IMR-90 (cell line): ENCODE results near the gene CABCOCO1. TPM values are rescaled to one million over a fixed set of nuclear protein-coding genes. Genes with fewer than 3 reads are reported as not detected.

ENCODE experiments used
- ATAC-seq: fragments of 200-7000 bp; cut with Tn5 transposase; 2 replicates; pipeline ENCODE4 v1.9.1; 2020; ENCODE audit warnings: low read depth, mild to moderate bottlenecking, moderate library complexity
- BruUV-seq: library from RNA; stranded (reverse); fragments of 400-500 nt; replicated peaks from 2 replicates; lab custom pipeline; 2021; lab: Mats Ljungman, UMichigan
- CTCF ChIA-PET: fragments of 300-600 bp; formaldehyde crosslinking; extraction: SDS; loops from one replicate; lab custom pipeline; 2021; ENCODE audit warnings: antibody characterized with exemption; lab: Yijun Ruan, JAX
- POLR2A ChIA-PET: fragments of 300-600 bp; sonication (Branson Sonifier 250); formaldehyde crosslinking; loops from one replicate; lab custom pipeline; 2022; ENCODE audit warnings: antibody characterized with exemption; ENCODE audit not compliant: unreplicated experiment; lab: Charles Lee
- DNase-seq: peaks from one replicate; pipeline ENCODE4 v3.0.0; 2013
- H2AFZ ChIP-seq: replicated peaks from 2 replicates; pipeline ENCODE3; 2013; ENCODE audit warnings: low read length, mild to moderate bottlenecking; ENCODE audit not compliant: poor library complexity
- H2AK5ac ChIP-seq: 2 replicates; pipeline ENCODE4 v1.6.1; 2013; ENCODE audit warnings: low read depth, low read length, inconsistent platforms
- H2AK9ac ChIP-seq: replicated peaks from 2 replicates; pipeline ENCODE3; 2013; ENCODE audit warnings: mild to moderate bottlenecking, low read depth, low read length, moderate library complexity; ENCODE audit not compliant: poor library complexity
- H2BK120ac ChIP-seq: 2 replicates; pipeline ENCODE4 v1.6.1; 2013; ENCODE audit warnings: low read depth, low read length, inconsistent platforms
- H2BK15ac ChIP-seq: 3 replicates; pipeline ENCODE4 v1.6.1; 2013; ENCODE audit warnings: low read depth, low read length, inconsistent platforms
- H2BK20ac ChIP-seq: 2 replicates; pipeline ENCODE4 v1.6.1; 2013; ENCODE audit warnings: low read depth, mild to moderate bottlenecking, inconsistent platforms, low read length, moderate library complexity
- H2BK5ac ChIP-seq: 2 replicates; pipeline ENCODE4 v1.6.1; 2013; ENCODE audit warnings: mild to moderate bottlenecking, low read depth, low read length, inconsistent platforms; ENCODE audit not compliant: poor library complexity, severe bottlenecking
- H3K14ac ChIP-seq: replicated peaks from 2 replicates; pipeline ENCODE4 v1.6.1; 2013; ENCODE audit warnings: low read depth, low read length, inconsistent platforms
- H3K18ac ChIP-seq: 2 replicates; pipeline ENCODE4 v1.6.1; 2013; ENCODE audit warnings: low read depth, low read length, control low read depth
- H3K23ac ChIP-seq: 2 replicates; pipeline ENCODE4 v1.6.1; 2013; ENCODE audit warnings: low read depth, low read length, inconsistent platforms
- H3K27ac ChIP-seq: 2 replicates; pipeline ENCODE4 v1.5.1; 2013; ENCODE audit warnings: mild to moderate bottlenecking, control low read depth, low read length; ENCODE audit not compliant: insufficient read depth
- H3K27me3 ChIP-seq: 2 replicates; pipeline ENCODE4 v1.6.1; 2013; ENCODE audit warnings: low read length; ENCODE audit not compliant: control insufficient read depth, insufficient read depth
- H3K36me3 ChIP-seq: 2 replicates; pipeline ENCODE4 v1.6.1; 2013; ENCODE audit warnings: low read length, mixed read lengths; ENCODE audit not compliant: control insufficient read depth, insufficient read depth
- H3K4ac ChIP-seq: 2 replicates; pipeline ENCODE4 v1.6.1; 2013; ENCODE audit warnings: low read depth, low read length, inconsistent platforms
- H3K4me1 ChIP-seq: 2 replicates; pipeline ENCODE4 v1.6.1; 2013; ENCODE audit warnings: low read length, mixed read lengths; ENCODE audit not compliant: control insufficient read depth, insufficient read depth
- H3K4me2 ChIP-seq: 2 replicates; pipeline ENCODE4 v1.6.1; 2013; ENCODE audit warnings: low read depth, mild to moderate bottlenecking, control low read depth, low read length, moderate library complexity
- H3K4me3 ChIP-seq: 2 replicates; pipeline ENCODE4 v1.5.1; 2013; ENCODE audit warnings: low read depth, mild to moderate bottlenecking, control low read depth, low read length, moderate library complexity; ENCODE audit not compliant: insufficient read depth
- H3K56ac ChIP-seq: 2 replicates; pipeline ENCODE4 v1.6.1; 2013; ENCODE audit warnings: low read length, inconsistent platforms; ENCODE audit not compliant: insufficient read depth; ENCODE audit errors: extremely low read depth
- H3K79me1 ChIP-seq, 2 experiments: 2 replicates each; pipeline ENCODE4 v1.6.1; 2013; ENCODE audit warnings: low read length in 2 of 2, inconsistent platforms in 1 of 2, low read depth in 1 of 2
- H3K9ac ChIP-seq: 2 replicates; pipeline ENCODE4 v1.6.1; 2013; ENCODE audit warnings: low read depth, low read length, control low read depth
- H3K9me1 ChIP-seq: 2 replicates; pipeline ENCODE4 v1.6.1; 2013; ENCODE audit warnings: low read length, inconsistent platforms; ENCODE audit not compliant: insufficient read depth
- H3K9me3 ChIP-seq: 2 replicates; pipeline ENCODE4 v1.6.1; 2013; ENCODE audit warnings: low read length; ENCODE audit not compliant: control insufficient read depth, insufficient read depth
- H4K20me1 ChIP-seq: 2 replicates; pipeline ENCODE4 v1.6.1; 2013; ENCODE audit warnings: low read length, inconsistent platforms; ENCODE audit not compliant: insufficient read depth
- H4K5ac ChIP-seq: 2 replicates; pipeline ENCODE4 v1.6.1; 2013; ENCODE audit warnings: mild to moderate bottlenecking, low read depth, low read length, control low read depth
- H4K8ac ChIP-seq, 2 experiments: 2 replicates each; pipeline ENCODE4 v1.6.1; 2013; ENCODE audit warnings: low read depth in 2 of 2, low read length in 2 of 2, control low read depth in 1 of 2, inconsistent platforms in 1 of 2
- H4K91ac ChIP-seq: 2 replicates; pipeline ENCODE4 v1.6.1; 2013; ENCODE audit warnings: low read depth, low read length, inconsistent platforms; ENCODE audit not compliant: insufficient read depth
- BHLHE40 ChIP-seq: fragments of 150-350 bp; IDR thresholded peaks from 2 replicates; pipeline ENCODE4 v1.6.1; 2016; ENCODE audit warnings: mild to moderate bottlenecking, low read depth, low read length
- CEBPB ChIP-seq: IDR thresholded peaks from 2 replicates; pipeline ENCODE4 v1.6.1; 2012; ENCODE audit warnings: low read depth, low read length, improper control_type of control experiment
- CHD1 ChIP-seq: IDR thresholded peaks from 2 replicates; pipeline ENCODE4 v1.6.1; 2012; ENCODE audit warnings: low read depth, low read length, improper control_type of control experiment
- CTCF ChIP-seq: conservative IDR thresholded peaks from 2 replicates; pipeline ENCODE4 v1.5.1; 2012; ENCODE audit warnings: mild to moderate bottlenecking, low read depth, low read length, improper control_type of control experiment
- ELK1 ChIP-seq: fragments of 150-350 bp; IDR thresholded peaks from 2 replicates; pipeline ENCODE4 v1.6.1; 2016; ENCODE audit warnings: low read depth, mild to moderate bottlenecking, low read length, moderate library complexity, borderline replicate concordance
- FOS ChIP-seq: fragments of 150-350 bp; IDR thresholded peaks from 2 replicates; pipeline ENCODE4 v1.6.1; 2016; ENCODE audit warnings: low read depth, low read length
- MAFK ChIP-seq: IDR thresholded peaks from 2 replicates; pipeline ENCODE4 v1.6.1; 2012; ENCODE audit warnings: low read depth, low read length, improper control_type of control experiment
- MAZ ChIP-seq: IDR thresholded peaks from 2 replicates; pipeline ENCODE4 v1.6.1; 2012; ENCODE audit warnings: low read depth, mild to moderate bottlenecking, low read length, improper control_type of control experiment, moderate library complexity, borderline replicate concordance
- MXI1 ChIP-seq: IDR thresholded peaks from 2 replicates; pipeline ENCODE4 v1.6.1; 2012; ENCODE audit warnings: low read depth, mild to moderate bottlenecking, low read length, moderate library complexity, borderline replicate concordance
- NFE2L2 ChIP-seq: fragments of 150-350 bp; IDR thresholded peaks from 2 replicates; pipeline ENCODE4 v1.6.1; 2016; ENCODE audit warnings: low read depth, mild to moderate bottlenecking, low read length
- POLR2A ChIP-seq: IDR thresholded peaks from 2 replicates; pipeline ENCODE4 v1.6.1; 2012; ENCODE audit warnings: mild to moderate bottlenecking, low read depth, low read length
- RAD21 ChIP-seq: IDR thresholded peaks from 2 replicates; pipeline ENCODE4 v1.6.1; 2012; ENCODE audit warnings: low read length, improper control_type of control experiment
- RCOR1 ChIP-seq: IDR thresholded peaks from 2 replicates; pipeline ENCODE4 v1.6.1; 2012; ENCODE audit warnings: mild to moderate bottlenecking, low read length, improper control_type of control experiment; ENCODE audit not compliant: insufficient replicate concordance
- RFX5 ChIP-seq: IDR thresholded peaks from 2 replicates; pipeline ENCODE4 v1.8.0; 2012; ENCODE audit warnings: low read depth, mild to moderate bottlenecking, low read length, moderate library complexity
- SMC3 ChIP-seq: fragments of 150-350 bp; IDR thresholded peaks from 2 replicates; pipeline ENCODE4 v1.6.1; 2016; ENCODE audit warnings: low read depth, mild to moderate bottlenecking, antibody characterized with exemption, low read length, moderate library complexity
- USF2 ChIP-seq: fragments of 150-350 bp; IDR thresholded peaks from 2 replicates; pipeline ENCODE4 v1.6.1; 2017; ENCODE audit warnings: mild to moderate bottlenecking, antibody characterized with exemption, low read length, low read depth
- WGBS, 2 experiments: methylation state at CpG; one replicate each; pipeline versions ENCODE4 v1.1.5 to v1.1.7; 2013; ENCODE audit warnings: missing lambda C conversion rate in 2 of 2; ENCODE audit not compliant: insufficient read length in 1 of 2; ENCODE audit errors: extremely low coverage in 2 of 2; 5-methylcytosine and 5-hydroxymethylcytosine counted together
- dilution Hi-C: fragments of 300-500 bp; cut with HindIII; formaldehyde crosslinking; loops from one replicate; pipeline ENCODE4 v1.14.3; 2018; ENCODE audit warnings: low sequenced_read_pairs; ENCODE audit not compliant: unreplicated experiment
- in situ Hi-C: fragments of 300-500 bp; cut with MboI; formaldehyde crosslinking; loops from 3 replicates; pipeline ENCODE4 v1.14.3; 2019; ENCODE audit warnings: low sequenced_read_pairs, inconsistent platforms, mixed read lengths
- intact Hi-C: fragments of 100-400 bp; cut with micrococcal nuclease; formaldehyde crosslinking; loops from 2 replicates; pipeline ENCODE4 v1.10.0; 2022
- polyA plus RNA-seq, 3 experiments: library from polyadenylated mRNA; depleted of rRNA; stranded (reverse); fragments of >200 nt; gene quantifications; 2 replicates each; pipeline ENCODE4 v1.2.3, GENCODE V29; 2012; ENCODE audit warnings: low replicate concordance in 1 of 3
- total RNA-seq: library from RNA; depleted of rRNA; stranded (reverse); fragments of >200 nt; gene quantifications from 2 replicates; pipeline ENCODE4 v1.2.3, GENCODE V29; 2012

CABCOCO1 gene
- total and polyA plus RNA-seq, 2 of the 4 experiments (the other 2 are of a cell fraction): 0.18 to 0.31 TPM

- CTCF ChIA-PET: no interaction called here
- no peak overlapping the region for H3K27ac ChIP-seq
- ATAC-seq (no peak), DNase-seq (no peak)
- H3K79me1 ChIP-seq: no peaks in the 10 kb centered on the region
- H2AK5ac ChIP-seq: no peak overlapping the region
- BruUV-seq: no TSS peak
- H4K91ac ChIP-seq: no peak overlapping the region
- H3K36me3 ChIP-seq: no peaks in the 10 kb centered on the region
- H3K14ac ChIP-seq: no peak overlapping the region
- H3K4me1 ChIP-seq: no peaks in the 10 kb centered on the region
- H3K4me3 ChIP-seq: no peak overlapping the region
- H2BK20ac ChIP-seq: no peak overlapping the region
- no peak overlapping the region for H2AFZ ChIP-seq
- H3K18ac ChIP-seq: no peak overlapping the region
- H3K23ac ChIP-seq: no peak overlapping the region
- no peak overlapping the region for H2BK15ac ChIP-seq
- dilution Hi-C loops (no loop called here), intact Hi-C loops (no loop called here), in situ Hi-C loops (loop anchor here (10.0 kb wide), 1 partner anchor 575 kb away; no protein-coding TSS in a partner anchor)
- H2BK5ac ChIP-seq: no peak overlapping the region
- no peak overlapping the region for H4K5ac ChIP-seq
- no peaks in the 10 kb centered on the region for H3K9me1 ChIP-seq
- TF ChIP-seq MXI1 (no peak), CHD1 (no peak), RFX5 (no peak), USF2 (no peak), MAFK (no peak), CEBPB (no peak), RCOR1 (no peak), CTCF (no peak), FOS (no peak), ELK1 (no peak), SMC3 (no peak), POLR2A (no peak), MAZ (no peak), RAD21 (no peak), BHLHE40 (no peak), NFE2L2 (no peak)
- no CpG with 5 or more reads among the region's 3 CpGs for WGBS, 2 experiments
- no peaks in the 10 kb centered on the region for H4K20me1 ChIP-seq
- no peak overlapping the region for H3K56ac ChIP-seq
- H3K27me3 ChIP-seq: no peaks in the 10 kb centered on the region
- no peak overlapping the region for H2AK9ac ChIP-seq
- H3K9me3 ChIP-seq: no peaks in the 10 kb centered on the region
- H4K8ac ChIP-seq: no peak overlapping the region
- POLR2A ChIA-PET: no interaction called here
- H2BK120ac ChIP-seq: no peak overlapping the region
- no peak overlapping the region for H3K4me2 ChIP-seq
- H3K4ac ChIP-seq: no peak overlapping the region
- no peak overlapping the region for H3K9ac ChIP-seq
These were observed 57.2 kb downstream of the CABCOCO1 start for GRCh38 chr10:61719906-61720305.
